A673 (cell line): ENCODE measurements around the gene JPT1.

Experiments
- EZH2 ChIP-seq: fragments of 200-600 bp; sonication (generic); IDR thresholded peaks from 2 replicates; pipeline ENCODE4 v1.6.1; 2017; ENCODE audit warnings: borderline replicate concordance, low read depth, mild to moderate bottlenecking, mixed read lengths, antibody characterized with exemption, low read length; ENCODE audit not compliant: poor library complexity, severe bottlenecking
- TF ChIP-seq, protein P1 (sequence below): fragments of 300-800, 200-600 bp; sonication (generic); conservative IDR thresholded peaks from 2 replicates; pipeline ENCODE4 v1.5.1; 2017; ENCODE audit warnings: low read depth, mild to moderate bottlenecking, antibody characterized with exemption, low read length, moderate library complexity, mixed read lengths

DNA sequence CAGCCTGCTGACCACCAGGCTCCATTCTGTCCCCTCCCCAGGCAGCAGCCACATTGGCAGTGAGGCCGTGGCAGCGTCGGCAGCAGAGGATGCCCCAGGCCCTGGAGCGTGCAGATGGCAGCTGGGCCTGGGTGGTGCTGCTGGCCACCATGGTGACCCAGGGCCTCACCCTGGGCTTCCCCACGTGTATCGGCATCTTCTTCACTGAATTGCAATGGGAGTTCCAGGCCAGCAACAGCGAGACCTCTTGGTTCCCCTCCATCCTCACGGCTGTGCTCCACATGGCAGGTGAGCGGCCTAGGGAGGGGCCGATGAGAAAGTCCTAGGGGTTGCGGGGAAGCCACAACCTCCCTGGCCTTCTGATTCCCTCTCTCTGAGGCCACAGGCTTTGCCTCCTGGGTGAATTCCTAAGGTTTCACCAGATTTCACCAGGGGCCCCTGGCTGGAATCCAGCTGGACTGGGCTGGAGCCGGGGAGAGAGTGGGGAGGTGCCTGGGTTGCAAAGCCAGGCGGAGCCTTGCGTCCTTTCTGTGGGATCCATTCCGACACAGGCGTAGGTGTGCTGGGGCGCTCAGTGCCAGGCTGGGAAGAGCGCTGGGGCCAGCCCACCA, 60.7 kb downstream of the JPT1 start:
- TF ChIP-seq, protein P1, sequence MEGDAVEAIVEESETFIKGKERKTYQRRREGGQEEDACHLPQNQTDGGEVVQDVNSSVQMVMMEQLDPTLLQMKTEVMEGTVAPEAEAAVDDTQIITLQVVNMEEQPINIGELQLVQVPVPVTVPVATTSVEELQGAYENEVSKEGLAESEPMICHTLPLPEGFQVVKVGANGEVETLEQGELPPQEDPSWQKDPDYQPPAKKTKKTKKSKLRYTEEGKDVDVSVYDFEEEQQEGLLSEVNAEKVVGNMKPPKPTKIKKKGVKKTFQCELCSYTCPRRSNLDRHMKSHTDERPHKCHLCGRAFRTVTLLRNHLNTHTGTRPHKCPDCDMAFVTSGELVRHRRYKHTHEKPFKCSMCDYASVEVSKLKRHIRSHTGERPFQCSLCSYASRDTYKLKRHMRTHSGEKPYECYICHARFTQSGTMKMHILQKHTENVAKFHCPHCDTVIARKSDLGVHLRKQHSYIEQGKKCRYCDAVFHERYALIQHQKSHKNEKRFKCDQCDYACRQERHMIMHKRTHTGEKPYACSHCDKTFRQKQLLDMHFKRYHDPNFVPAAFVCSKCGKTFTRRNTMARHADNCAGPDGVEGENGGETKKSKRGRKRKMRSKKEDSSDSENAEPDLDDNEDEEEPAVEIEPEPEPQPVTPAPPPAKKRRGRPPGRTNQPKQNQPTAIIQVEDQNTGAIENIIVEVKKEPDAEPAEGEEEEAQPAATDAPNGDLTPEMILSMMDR: no peak
- no peak for TF ChIP-seq EZH2
